Lower lobe of right lung (tissue), 2 donors: Measurements from ENCODE around the gene CALY. TPM values are rescaled to one million over a fixed set of nuclear protein-coding genes. Genes with fewer than 3 reads are reported as not detected.

Source experiments
- ATAC-seq, 2 donors: fragments of 200-7000 bp; cut with Tn5 transposase; one replicate each; pipeline ENCODE4 v1.9.1; 2020 to 2022; ENCODE audit warnings: mild to moderate bottlenecking in 2 of 2, moderate library complexity in 2 of 2
- DNase-seq: peaks from one replicate; pipeline ENCODE4 v3.0.0-alpha.2; 2020
- H3K27ac ChIP-seq: fragments of 200-600 bp; one replicate; pipeline ENCODE4 v1.8.0; 2022
- H3K27me3 ChIP-seq: fragments of 200-600 bp; one replicate; pipeline ENCODE4 v1.8.0; 2022; ENCODE audit warnings: low read depth
- H3K36me3 ChIP-seq: fragments of 200-600 bp; one replicate; pipeline ENCODE4 v1.8.0; 2022; ENCODE audit warnings: mild to moderate bottlenecking
- H3K4me1 ChIP-seq: fragments of 200-600 bp; one replicate; pipeline ENCODE4 v1.8.0; 2022
- H3K4me3 ChIP-seq: fragments of 200-600 bp; one replicate; pipeline ENCODE4 v1.8.0; 2022; ENCODE audit warnings: mild to moderate bottlenecking
- H3K9me3 ChIP-seq: fragments of 200-600 bp; one replicate; pipeline ENCODE4 v1.8.0; 2022
- intact Hi-C: fragments of 100-400 bp; cut with DNase I; formaldehyde crosslinking; loops from one replicate; pipeline ENCODE4 v1.11.0; 2022
- total RNA-seq: library from RNA; stranded (reverse); fragmentation: NEBNext Ultra II Directional; extraction: Animal tissue kit (Norgen Biotek cat#: 25700); gene quantifications from one replicate; pipeline ENCODE4 v1.2.1, GENCODE V29; 2021
- TF ChIP-seq, protein P1 (sequence below): fragments of 200-600 bp; IDR thresholded peaks from one replicate; pipeline ENCODE4 v1.8.0; 2022; ENCODE audit warnings: antibody characterized with exemption, mild to moderate bottlenecking
- donor health status: DM: no; HTN: yes; CAD: no; lungs with severe emphysema.

Gene CALY
- total RNA-seq, 1 donor from 2014 or later: not detected

DNA sequence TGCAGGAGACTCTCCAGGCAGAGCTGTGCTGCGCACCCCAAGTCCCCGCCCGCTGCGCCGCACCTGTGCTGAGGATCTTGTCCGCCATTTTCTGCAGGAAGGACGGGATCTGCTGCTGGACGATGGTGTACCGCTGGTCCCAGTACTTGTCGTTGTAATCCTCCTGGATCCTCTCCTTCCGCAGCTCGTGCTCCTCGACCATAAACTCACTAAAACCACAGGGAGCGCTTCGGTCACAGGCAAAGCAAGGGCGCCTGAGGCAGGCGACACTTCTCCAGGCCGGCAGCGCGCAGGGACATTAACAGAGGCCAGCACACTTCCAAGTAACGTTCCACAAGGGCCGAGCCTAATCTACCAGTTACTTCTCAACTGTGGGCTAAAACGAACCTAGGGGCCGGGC, 46.9 kb downstream of the CALY start:
- Histone ChIP-seq H3K4me3 (no peak overlapping the region), H3K36me3 (peaks cover 85% of the 10 kb centered on the region), H3K27me3 (no peaks in the 10 kb centered on the region), H3K27ac (no peak overlapping the region), H3K9me3 (no peaks in the 10 kb centered on the region), H3K4me1 (peaks cover 11% of the 10 kb centered on the region)
- TF ChIP-seq, protein P1, sequence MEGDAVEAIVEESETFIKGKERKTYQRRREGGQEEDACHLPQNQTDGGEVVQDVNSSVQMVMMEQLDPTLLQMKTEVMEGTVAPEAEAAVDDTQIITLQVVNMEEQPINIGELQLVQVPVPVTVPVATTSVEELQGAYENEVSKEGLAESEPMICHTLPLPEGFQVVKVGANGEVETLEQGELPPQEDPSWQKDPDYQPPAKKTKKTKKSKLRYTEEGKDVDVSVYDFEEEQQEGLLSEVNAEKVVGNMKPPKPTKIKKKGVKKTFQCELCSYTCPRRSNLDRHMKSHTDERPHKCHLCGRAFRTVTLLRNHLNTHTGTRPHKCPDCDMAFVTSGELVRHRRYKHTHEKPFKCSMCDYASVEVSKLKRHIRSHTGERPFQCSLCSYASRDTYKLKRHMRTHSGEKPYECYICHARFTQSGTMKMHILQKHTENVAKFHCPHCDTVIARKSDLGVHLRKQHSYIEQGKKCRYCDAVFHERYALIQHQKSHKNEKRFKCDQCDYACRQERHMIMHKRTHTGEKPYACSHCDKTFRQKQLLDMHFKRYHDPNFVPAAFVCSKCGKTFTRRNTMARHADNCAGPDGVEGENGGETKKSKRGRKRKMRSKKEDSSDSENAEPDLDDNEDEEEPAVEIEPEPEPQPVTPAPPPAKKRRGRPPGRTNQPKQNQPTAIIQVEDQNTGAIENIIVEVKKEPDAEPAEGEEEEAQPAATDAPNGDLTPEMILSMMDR: no peak
- intact Hi-C loops: no loop called here
- no peak for ATAC-seq
- no peak for DNase-seq

DNA sequence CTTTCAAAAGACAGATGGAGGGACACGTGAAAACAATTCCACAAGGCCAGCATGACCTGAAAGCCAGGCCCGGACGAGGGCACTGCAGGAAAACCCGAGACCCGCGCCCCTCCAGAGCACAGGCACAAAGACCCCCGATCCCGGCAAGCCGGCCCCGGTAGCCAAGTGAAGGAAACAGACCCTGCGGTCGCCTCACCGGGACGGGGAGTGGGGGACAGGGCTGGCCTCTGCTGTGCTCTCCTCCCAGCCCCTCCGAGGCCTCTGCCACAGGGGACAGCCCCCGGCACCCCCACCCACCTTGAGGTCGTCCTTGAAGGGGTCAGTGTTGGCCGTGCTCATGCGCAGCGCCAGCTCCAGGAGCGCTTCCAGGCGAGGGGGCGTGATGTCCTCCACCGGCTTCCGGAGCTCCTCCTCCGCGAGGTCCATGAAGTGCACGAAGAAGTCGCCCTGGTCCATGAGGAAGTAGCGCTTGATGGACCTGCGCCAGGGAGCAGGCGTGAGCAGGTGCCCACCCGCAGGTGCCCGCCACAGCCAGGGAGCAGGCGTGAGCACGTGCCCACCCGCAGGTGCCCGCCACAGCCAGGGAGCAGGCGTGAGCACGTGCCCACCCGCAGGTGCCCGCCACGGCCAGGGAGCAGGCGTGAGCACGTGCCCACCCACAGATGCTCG, 48.7 kb downstream of the CALY start:
- DNase-seq (no peak), ATAC-seq (peak in 1 of 2 donors; percentile 29)
- Histone ChIP-seq H3K4me3 (no peak overlapping the region), H3K4me1 (peaks cover 5% of the 10 kb centered on the region), H3K27ac (no peak overlapping the region), H3K27me3 (no peaks in the 10 kb centered on the region), H3K36me3 (peaks cover 84% of the 10 kb centered on the region), H3K9me3 (no peaks in the 10 kb centered on the region)
- TF ChIP-seq, protein P1: no peak
- intact Hi-C loops: no loop called here

DNA sequence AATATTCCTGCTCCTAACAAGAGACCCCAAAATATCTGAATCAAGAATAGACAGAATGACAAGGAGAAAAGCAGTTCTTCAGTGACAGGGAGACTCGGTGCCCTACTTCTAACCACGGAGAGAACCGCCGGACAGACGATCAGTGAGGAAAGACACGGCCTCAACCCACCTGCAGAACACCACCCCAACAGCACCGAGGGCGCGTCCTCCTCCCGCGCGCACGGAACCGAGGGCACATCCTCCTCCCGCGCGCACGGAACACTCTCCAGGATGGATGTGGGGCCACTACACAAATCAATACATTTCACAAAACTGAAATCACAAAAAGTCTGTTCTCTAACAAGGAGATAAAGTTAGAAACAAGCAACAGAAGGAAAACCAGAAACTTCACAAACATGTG, 50.3 kb downstream of the CALY start:
- H3K36me3 ChIP-seq: peaks cover 93% of the 10 kb centered on the region
- H3K4me3 ChIP-seq: no peak overlapping the region
- DNase-seq: no peak
- intact Hi-C loops: no loop called here
- H3K27me3 ChIP-seq: no peaks in the 10 kb centered on the region
- ATAC-seq: no peak
- no peaks in the 10 kb centered on the region for H3K4me1 ChIP-seq
- TF ChIP-seq, protein P1: no peak
- no peaks in the 10 kb centered on the region for H3K9me3 ChIP-seq
- H3K27ac ChIP-seq: no peak overlapping the region

DNA sequence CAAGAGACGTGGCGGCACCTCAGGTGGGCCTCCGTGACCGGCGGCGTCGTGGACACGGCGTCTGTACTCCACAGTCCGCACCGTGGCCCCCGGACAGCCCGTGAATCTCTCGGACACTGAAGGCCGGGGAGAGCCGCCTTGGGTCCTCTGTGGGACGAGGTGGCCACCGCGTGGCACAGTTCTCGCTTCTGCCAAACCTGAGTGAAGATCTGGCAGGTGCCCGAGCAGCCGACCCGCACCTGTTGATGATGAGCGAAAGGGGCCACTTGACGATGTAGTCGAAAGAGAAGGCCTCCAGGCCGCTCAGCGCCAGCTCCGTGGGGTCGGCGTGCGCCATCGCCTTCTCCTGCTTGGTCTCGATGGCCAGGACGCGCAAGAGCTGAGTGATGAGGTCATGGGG, 51.5 kb downstream of the CALY start:
- intact Hi-C loops: no loop called here

DNA sequence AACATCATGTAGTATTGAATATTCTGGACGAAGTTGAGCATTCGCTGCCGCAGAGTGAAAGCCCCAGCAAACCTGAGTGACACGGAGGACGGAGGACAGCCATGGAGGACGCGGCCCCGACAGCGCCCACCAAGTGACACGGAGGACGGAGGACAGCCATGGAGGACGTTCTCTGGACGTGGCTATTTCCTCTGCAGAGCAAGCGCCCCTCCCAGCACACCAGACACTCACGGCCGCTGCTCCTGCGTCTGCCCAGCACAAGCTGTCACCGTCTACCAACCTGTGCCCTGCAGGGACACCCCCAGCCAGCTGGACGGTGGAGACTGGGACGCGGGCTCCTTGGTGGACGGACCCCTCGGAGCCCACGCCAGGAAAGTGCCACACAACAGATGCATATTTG, 52.8 kb downstream of the CALY start:
- H3K36me3 ChIP-seq: peaks cover 92% of the 10 kb centered on the region
- H3K27me3 ChIP-seq: no peaks in the 10 kb centered on the region
- TF ChIP-seq, protein P1: no peak
- H3K4me3 ChIP-seq: no peak overlapping the region
- ATAC-seq: no peak
- intact Hi-C loops: no loop called here
- H3K4me1 ChIP-seq: peaks cover 2% of the 10 kb centered on the region
- H3K9me3 ChIP-seq: no peaks in the 10 kb centered on the region
- DNase-seq: no peak
- H3K27ac ChIP-seq: no peak overlapping the region

More for the DNA sequence above, 51.5 kb downstream of the CALY start:
- ATAC-seq: no peak
- Histone ChIP-seq H3K9me3 (no peaks in the 10 kb centered on the region), H3K27ac (no peak overlapping the region), H3K4me1 (no peaks in the 10 kb centered on the region), H3K36me3 (peaks cover 92% of the 10 kb centered on the region), H3K27me3 (no peaks in the 10 kb centered on the region), H3K4me3 (no peak overlapping the region)
- TF ChIP-seq, protein P1: no peak
- no peak for DNase-seq
